ENCODE data around the gene GNB3. TPM values are rescaled to one million over a fixed set of nuclear protein-coding genes. Genes with fewer than 3 reads are reported as not detected.

Gene GNB3
- 0.10 and 0.20 TPM in 2 replicates for total RNA-seq

DNA sequence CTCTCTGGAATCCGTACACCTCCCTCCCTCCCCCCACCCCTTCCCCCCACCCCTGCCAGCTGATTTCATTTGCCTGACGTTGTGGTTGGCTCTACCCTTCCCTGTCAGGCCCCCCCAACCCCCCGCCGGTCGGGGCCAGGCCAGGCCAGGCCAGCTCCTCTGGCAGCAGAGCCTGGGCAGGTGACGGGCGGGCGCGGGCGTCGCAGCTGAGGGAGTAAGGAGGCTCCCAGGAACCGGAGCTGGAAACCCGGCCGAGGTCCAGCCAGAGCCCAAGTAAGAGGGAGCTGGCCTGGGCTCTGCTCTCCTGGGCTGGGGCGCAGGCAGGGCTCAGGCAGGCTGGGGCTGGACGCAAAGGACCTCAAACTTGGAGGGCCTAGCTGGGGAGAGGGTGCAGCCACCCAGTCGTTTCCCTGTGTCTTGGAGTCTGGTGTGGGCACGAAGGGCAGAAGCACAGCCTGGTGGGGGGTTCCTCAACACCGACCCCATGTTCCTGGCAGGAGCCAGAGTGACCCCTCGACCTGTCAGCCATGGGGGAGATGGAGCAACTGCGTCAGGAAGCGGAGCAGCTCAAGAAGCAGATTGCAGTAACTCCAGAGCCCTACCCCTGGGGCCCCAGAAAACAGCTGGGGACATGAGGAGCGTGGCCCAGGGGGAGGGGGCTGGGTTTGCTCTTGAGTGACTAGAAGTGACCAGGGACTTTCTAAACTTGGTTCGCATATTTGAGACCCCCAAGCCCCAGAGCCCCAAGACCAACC lies at the start of gene GNB3:
Gene GNB3 (plus strand): TSS at position 165 of the 755 bp plus-strand sequence. CDS start 363 bp downstream, at position 528.

DNA sequence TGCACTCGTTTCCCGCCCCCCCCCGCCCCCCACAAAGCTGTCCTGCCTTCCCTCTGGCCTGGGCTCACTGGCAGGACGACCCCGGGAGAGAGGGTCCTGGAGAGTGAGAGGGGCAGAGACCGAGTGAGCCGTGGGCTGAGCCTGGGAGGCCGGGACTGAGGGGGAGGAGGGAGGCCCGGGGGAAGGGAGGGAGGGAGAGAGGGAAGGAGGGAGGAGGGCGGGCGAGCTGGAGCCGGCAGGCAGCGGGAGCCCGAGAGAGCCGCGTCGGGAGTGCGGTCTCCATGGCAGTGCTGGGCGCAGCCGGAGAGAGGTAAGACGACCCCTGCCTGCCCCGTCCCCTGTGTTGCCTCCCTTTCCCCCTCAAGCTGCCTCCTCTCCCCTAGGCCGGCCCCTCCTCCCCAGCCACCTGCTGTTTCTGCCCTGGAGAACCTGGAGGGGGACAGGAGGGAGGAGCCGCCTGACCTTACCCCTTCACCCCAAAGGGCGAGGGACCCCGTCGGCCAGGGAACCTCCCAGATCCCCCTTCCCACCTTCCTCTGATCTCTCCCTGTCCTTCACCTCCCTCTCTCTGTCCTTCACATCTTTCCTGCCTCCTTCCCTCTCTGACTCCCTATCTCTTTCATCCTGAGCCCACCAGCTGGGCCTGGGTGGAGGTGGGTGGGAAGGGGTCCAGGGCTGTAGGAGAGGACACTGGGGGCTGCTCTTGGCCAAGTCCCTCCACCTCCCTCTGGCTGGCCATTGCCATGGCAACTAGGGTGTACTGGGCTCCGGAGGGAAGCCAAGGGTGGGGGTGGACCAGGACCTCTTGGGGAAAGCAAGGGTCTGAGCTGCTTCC lies 18.9 kb upstream of the GNB3 start, which contains the start of gene GPR162:
Gene GPR162 (plus strand): TSS at position 231 of the 835 bp plus-strand sequence. CDS start 2,078 bp downstream, outside the sequence.

DNA sequence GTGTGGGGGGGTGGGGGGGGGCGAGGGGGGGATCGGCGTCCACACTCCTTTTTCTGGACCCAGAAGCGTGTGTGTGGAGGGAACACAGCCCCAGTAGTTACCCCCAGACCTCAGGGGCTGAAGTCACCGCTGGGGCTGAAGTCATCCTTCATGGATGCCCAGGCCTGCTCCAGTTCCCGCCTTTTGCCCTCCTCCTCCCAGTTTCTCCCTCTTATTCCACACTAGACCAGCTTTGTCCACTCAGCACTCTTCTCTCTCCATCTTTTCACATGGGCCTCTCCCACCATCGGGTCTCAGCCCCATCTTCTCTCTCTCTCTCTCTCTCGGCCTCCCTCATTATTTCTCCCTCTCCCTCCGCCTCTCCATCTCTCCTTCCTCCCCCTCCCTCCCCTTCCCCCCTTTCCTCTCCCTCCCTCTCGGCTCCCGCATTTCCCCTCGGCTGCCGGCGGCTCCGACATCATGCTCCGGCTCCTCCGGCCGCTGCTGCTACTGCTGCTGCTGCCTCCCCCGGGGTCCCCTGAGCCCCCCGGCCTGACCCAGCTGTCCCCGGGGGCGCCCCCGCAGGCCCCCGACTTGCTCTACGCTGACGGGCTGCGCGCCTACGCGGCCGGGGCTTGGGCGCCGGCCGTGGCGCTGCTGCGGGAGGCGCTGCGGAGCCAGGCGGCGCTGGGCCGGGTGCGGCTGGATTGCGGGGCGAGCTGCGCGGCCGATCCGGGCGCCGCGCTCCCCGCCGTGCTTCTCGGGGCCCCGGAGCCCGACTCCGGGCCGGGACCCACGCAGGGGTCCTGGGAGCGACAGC lies 12.5 kb upstream of the GNB3 start, which contains the start of gene P3H3:
Gene P3H3 (plus strand): TSS at position 426 of the 799 bp plus-strand sequence. CDS start 34 bp downstream, at position 460.

DNA sequence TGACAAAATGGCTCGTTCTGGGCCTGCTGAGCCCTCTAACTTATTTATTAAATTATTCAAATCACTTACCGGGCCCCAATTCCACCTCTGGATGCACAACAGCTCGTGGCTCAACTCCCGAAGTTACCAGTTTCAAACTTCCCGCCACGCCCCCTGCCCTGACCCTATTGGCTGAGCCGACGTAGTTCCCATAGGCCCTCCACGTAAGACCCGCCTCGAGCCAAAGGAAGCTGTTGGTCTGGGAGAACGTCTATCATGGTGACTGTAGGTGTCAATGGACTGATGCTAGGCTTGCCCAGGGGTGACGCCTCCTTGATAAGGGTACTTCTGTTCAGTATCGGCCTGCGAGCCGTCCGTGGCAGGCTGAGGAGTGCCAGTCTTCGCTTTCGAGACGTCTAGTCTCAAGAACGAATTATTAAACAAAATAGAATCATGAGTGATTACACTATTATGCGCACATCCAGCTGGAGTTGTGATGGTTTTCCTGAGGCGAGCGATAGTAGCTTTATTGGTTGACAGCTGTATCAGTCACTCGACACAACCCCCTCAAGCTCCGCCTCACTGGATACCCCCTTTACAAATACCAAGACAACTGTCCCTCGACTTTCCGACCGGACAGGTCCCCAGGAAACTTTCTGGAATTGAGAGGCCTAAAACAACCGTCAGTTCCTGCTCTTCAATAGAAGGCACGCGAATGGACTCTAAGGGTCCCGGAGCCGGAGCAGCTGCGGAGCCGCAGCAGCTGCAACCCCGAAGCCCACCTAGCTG lies 10.6 kb downstream of the GNB3 start, which contains the start of gene CDCA3:
Gene CDCA3 (minus strand): TSS at position 134 of the 768 bp plus-strand sequence. CDS start 334 bp downstream, outside the sequence.

DNA sequence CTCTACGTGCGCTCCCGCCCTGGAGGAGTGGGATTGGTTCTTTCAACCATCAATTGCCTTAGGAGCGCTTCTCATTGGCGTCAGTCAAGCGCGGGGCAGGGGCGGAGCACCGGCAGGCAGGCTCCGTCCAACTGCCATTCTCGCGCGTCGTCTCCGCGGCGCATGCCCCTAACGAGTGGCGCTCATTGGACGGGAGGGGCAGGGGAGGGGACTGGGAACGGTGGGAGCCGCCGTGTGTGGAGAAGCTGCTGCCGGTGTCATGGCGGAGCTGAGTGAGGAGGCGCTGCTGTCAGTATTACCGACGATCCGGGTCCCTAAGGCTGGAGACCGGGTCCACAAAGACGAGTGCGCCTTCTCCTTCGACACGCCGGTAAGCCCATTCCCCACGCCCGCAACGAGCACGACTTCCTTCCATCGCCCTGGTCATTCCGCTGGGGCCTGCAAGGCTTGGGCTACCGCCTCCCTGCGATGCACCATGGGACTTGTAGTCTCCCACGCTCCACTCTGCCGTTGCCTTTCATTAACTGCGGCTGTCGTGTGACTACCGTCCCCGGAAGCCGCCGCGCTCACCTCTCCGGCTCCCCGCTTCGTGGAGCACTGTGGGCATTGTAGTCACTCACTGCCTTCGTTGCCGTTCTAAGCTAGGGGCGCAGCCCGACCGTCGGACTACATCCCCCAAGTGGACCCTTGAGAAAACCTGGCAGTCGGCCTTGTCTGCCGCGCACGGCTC lies 11.4 kb downstream of the GNB3 start, which contains the start of gene USP5:
Gene USP5 (plus strand): TSS at position 230 of the 730 bp plus-strand sequence. CDS start 30 bp downstream, at position 260.

DNA sequence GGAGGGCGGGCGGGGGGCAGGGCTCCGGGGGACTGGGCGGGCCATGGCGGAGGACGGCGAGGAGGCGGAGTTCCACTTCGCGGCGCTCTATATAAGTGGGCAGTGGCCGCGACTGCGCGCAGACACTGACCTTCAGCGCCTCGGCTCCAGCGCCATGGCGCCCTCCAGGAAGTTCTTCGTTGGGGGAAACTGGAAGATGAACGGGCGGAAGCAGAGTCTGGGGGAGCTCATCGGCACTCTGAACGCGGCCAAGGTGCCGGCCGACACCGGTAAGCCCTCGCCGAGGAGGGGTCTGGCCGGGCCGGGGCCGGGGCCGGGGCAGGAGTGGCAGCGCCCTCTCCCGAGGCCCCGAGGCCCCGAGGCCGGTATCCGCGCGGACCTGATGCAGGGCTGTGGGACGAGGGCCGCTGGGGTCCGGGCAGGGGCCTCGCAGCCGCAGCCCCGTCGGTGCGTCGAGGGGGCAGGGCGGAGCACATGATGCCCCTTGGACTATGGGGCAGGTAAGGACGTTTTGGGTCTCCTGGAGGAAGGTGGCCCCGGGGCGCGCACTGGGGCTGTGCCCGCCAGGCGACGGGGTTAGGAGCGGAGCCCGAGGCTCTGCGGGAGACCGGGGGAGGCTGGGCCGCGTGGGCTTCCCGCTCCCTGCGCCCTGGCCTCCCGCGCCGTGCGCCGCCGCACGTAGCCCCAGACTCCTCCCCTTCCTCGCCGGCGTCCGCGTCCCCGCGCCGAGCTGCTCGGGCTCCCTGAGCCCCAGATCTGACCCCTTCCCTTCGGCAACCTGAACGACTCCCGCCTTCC lies 26.9 kb downstream of the GNB3 start, which contains the start of gene TPI1:
Gene TPI1 (plus strand): TSS at position 119 of the 798 bp plus-strand sequence. CDS start 36 bp downstream, at position 155.

DNA sequence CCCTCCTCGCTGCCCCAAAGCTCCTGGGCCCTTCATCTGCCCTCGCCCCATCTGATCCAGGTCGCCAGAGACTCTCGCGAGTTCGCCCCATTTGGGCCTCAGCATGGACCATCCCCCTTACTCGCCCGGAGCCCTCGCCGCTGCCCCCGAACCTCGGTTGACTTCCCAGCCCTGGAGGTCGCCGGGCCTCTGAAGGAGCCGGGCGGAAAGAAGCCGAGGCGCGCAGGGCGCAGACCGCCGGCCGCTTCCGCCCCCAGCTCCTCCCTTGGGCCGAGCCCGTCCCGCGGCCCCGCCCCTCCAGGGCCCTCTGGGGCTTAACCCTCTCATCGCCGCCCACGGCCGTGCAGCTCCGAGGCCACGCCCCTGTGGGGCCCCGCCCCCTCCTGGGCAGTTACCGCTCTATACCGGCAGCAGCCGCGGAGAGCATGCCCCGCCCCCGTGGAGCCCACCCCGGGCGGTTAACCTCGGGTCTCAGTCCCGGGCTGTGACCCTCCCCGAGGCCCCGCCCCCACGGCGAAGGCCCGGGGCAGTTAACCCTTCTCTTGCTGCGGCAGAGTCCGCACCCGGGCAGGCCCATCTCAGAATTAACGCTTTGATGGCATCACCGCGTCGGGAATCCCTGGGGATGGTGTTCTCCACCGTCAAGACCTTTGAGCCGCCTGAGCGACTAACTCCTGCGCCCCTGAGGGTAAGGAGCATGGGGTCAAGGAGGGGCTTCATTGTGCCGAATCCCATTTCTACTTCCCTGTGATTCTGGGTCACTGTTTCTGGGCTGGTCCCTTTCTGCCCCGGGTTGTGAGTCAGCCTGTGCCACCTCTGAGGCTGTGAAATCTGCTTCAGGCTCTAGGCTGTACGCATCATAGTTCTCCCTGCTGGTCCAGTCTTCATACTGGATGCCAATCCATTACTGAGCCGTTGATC lies 32.6 kb downstream of the GNB3 start, which contains the start of gene SPSB2:
Gene SPSB2 (minus strand): TSS at position 210 of the 921 bp plus-strand sequence. CDS start 402 bp downstream, outside the sequence.

Other genes starting within 250 kb of the GNB3 start
- 168 and 192 TPM in 2 replicates for gene CHD4, start 233.5 kb upstream of the GNB3 start, total RNA-seq
- not detected in 2 replicates for gene LPAR5, start 205.0 kb upstream of the GNB3 start, total RNA-seq
- 0.27 and 0.84 TPM in 2 replicates for gene ACRBP, start 193.5 kb upstream of the GNB3 start, total RNA-seq
- gene ING4, start 177.8 kb upstream of the GNB3 start, total RNA-seq: 21.2 and 25.4 TPM in 2 replicates
- gene ZNF384, start 151.6 kb upstream of the GNB3 start, total RNA-seq: 14.1 and 27.2 TPM in 2 replicates
- not detected in 2 replicates for gene PIANP, start 140.1 kb upstream of the GNB3 start, total RNA-seq
- gene COPS7A, start 116.9 kb upstream of the GNB3 start, total RNA-seq: 68.9 and 69.7 TPM in 2 replicates
- gene MLF2, start 87.8 kb upstream of the GNB3 start, total RNA-seq: 165 and 177 TPM in 2 replicates
- gene PTMS, start 74.6 kb upstream of the GNB3 start, total RNA-seq: 164 and 173 TPM in 2 replicates
- 0.13 TPM in 1 of 2 replicates, not detected in the other for gene LAG3, start 68.4 kb upstream of the GNB3 start, total RNA-seq
- gene CD4, start 51.4 kb upstream of the GNB3 start, total RNA-seq: not detected in 2 replicates
- 0.30 and 0.80 TPM in 2 replicates for gene GPR162, start 19.1 kb upstream of the GNB3 start, total RNA-seq
- 7.5 and 8.8 TPM in 2 replicates for gene P3H3, start 12.5 kb upstream of the GNB3 start, total RNA-seq
- gene CDCA3, start 10.4 kb downstream of the GNB3 start, total RNA-seq: 55.0 and 56.9 TPM in 2 replicates
- 80.9 and 87.7 TPM in 2 replicates for gene USP5, start 11.2 kb downstream of the GNB3 start, total RNA-seq
- gene TPI1, start 26.6 kb downstream of the GNB3 start, total RNA-seq: 1,010 and 1,150 TPM in 2 replicates
- gene SPSB2, start 32.4 kb downstream of the GNB3 start, total RNA-seq: 3.2 and 3.9 TPM in 2 replicates
- gene LRRC23, start 63.9 kb downstream of the GNB3 start, total RNA-seq: 2.8 and 7.1 TPM in 2 replicates
- gene ENO2, start 73.7 kb downstream of the GNB3 start, total RNA-seq: 6.2 and 6.9 TPM in 2 replicates
- 12.5 and 17.1 TPM in 2 replicates for gene ATN1, start 87.0 kb downstream of the GNB3 start, total RNA-seq
- gene RNU7-1, start 102.9 kb downstream of the GNB3 start, total RNA-seq: not detected in 2 replicates
- 214 and 226 TPM in 2 replicates for gene C12orf57, start 103.1 kb downstream of the GNB3 start, total RNA-seq
- 1.2 and 5.3 TPM in 2 replicates for gene PTPN6, start 110.4 kb downstream of the GNB3 start, total RNA-seq
- 293 and 304 TPM in 2 replicates for gene PHB2, start 129.7 kb downstream of the GNB3 start, total RNA-seq
- 51.5 and 63.6 TPM in 2 replicates for gene EMG1, start 130.0 kb downstream of the GNB3 start, total RNA-seq
- 25.5 and 28.0 TPM in 2 replicates for gene LPCAT3, start 177.6 kb downstream of the GNB3 start, total RNA-seq
- gene C1S, start 219.8 kb downstream of the GNB3 start, total RNA-seq: 0.27 and 0.79 TPM in 2 replicates